Activated CD8-positive, alpha-beta memory T cell treated with anti-CD3 and anti-CD28 coated beads for 48 hours (primary cell): Measurements from ENCODE around the gene TTBK2.

ENCODE experiments used
- DNase-seq, 3 experiments: peaks; one replicate each; pipeline ENCODE4 v3.0.0-alpha.2; 2020; ENCODE audit warnings: low read depth in 2 of 3, low spot score in 2 of 3

TTBK2 gene

GRCh38 chr15:42694398-42694797 is 226.2 kb downstream of the TTBK2 start:
- no peak for DNase-seq

- DNase-seq, result no peak
Measured at GRCh38 chr15:42693942-42694341, 226.6 kb downstream of the TTBK2 start.

GRCh38 chr15:42693496-42693895 is 227.1 kb downstream of the TTBK2 start:
- no peak for DNase-seq

GRCh38 chr15:42692997-42693396 is 227.6 kb downstream of the TTBK2 start:
- DNase-seq, result no peak

DNA sequence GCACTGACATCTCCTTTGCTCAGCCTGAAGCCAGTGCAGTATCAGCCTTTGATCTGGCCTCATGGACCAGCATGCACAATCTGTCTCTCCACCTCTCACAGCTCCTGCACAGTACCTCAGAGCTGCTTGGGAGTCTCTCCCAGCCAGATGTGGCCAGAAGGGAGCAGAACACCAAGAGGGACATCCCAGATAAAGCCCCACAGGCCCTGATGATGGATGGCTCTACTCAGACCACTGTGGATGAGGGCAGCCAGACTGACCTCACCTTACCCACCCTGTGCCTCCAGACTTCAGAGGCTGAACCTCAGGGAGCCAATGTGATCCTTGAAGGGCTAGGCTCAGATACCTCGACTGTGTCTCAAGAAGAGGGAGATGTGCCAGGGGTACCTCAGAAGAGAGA is 228.0 kb downstream of the TTBK2 start:
- DNase-seq, result no peak

DNA sequence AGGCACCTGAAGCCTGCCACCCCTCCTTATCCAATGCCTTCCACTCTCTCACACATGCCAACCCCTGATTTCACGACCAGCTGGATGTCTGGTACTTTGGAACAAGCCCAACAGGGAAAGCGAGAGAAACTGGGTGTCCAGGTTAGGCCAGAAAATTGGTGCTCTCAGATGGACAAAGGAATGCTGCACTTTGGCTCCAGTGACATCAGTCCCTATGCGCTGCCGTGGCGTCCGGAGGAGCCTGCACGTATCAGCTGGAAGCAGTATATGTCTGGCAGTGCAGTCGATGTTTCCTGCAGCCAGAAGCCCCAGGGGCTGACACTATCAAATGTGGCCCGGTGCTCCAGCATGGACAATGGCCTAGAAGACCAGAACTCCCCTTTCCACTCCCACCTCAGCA is 228.8 kb downstream of the TTBK2 start:
- no peak for DNase-seq

GRCh38 chr15:42691308-42691707 is 229.3 kb downstream of the TTBK2 start:
- DNase-seq, result no peak
